DMS53 treated with DMSO at 0.1 percent for 48 hours (cell line): ENCODE measurements around the gene ZNF358.

ENCODE experiments used
- DNase-seq: peaks from one replicate; lab custom pipeline; 2025; ENCODE audit not compliant: unreplicated experiment; lab: John Stamatoyannopoulos, UW

The ZNF358 gene

DNA sequence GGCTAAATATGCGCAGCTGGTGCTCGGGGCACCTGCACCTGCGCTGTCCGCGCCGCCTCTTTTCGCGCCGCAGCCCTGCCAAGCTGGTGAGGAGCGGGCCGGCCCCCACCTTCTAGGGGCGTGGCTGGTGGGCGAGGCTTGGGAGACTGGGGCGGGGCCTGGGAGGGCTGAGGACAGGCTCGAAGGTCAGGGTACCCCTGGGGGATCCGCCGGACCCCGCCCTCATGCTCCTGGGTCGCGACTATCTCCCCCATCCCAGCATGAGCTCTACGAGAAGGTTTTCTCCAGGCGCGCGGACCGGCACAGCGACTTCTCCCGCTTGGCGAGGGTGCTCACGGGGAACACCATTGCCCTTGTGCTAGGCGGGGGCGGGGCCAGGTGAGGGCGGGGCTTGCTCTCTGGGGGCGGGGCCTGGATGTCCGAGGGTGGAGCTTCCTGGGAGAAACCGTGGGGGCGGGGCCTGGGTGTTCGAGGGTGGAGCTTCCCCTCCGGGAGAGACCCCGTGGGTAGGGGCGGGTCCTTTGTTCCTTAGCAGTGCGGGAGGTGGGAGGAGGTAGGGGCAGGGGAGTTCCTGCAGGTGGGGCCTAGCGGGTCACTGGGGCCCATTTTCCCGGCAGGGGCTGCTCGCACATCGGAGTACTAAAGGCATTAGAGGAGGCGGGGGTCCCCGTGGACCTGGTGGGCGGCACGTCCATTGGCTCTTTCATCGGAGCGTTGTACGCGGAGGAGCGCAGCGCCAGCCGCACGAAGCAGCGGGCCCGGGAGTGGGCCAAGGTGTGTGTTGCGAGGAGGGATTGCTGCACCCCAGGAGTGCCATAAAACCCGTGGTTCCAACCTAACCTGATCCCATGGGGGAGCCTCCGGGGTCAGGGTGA, 39.3 kb downstream of the ZNF358 start:
- no peak for DNase-seq

DNA sequence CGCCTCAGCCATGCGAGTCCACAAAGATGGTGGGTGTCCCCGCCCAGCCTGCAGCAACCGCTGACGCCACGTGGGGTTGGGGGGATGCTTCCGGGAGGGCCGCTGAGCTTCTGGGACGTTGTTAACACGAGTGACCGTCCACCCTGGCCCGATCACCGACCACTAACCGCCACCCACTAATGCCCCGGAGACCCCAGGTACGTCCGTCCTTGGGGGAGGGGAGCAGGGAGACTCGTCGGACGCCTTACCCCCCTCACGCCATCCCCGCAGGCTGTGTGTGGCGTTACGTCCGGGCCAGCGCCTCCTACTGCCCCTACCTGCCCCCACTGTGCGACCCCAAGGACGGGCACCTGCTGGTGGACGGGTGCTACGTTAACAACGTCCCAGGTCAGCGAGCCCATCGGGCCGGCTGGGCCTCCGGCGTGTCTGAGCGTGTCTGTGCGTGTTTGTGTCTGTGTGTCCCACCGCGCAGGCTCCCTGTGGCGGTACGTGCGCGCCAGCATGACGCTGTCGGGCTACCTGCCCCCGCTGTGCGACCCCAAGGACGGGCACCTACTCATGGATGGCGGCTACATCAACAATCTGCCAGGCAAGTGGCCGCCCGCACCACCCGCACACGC, 40.9 kb downstream of the ZNF358 start:
- DNase-seq, result no peak

DNA sequence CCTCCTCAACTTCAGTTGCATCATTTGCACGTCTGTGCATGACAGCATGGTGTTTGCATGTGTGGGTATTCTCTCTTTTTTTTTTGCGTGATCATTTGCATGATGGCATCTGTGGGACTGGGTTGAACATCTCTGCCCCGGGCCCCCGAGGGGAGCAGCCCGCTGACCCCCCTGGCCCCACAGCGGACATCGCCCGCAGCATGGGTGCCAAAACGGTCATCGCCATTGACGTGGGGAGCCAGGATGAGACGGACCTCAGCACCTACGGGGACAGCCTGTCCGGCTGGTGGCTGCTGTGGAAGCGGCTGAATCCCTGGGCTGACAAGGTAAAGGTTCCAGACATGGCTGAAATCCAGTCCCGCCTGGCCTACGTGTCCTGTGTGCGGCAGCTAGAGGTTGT, 42.8 kb downstream of the ZNF358 start:
- DNase-seq, result no peak

DNA sequence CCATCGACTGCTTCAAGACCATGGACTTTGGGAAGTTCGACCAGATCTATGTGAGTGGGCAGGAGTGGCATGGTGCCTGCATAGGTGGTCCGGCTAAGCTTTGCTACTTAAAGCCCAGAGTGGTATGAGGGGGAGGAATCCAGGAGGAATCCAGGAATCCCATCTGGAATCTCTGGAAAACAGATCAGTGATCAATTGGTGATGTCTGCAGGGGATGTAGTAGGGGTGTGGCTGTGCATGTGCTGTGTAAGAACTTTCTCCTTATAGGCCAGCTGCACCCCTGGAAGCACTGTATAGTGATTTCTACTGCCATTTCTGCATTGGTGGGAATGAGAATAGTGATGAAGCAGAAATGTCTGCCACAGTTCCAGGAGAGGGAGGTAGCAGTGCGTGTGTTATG, 43.2 kb downstream of the ZNF358 start:
- no peak for DNase-seq

DNA sequence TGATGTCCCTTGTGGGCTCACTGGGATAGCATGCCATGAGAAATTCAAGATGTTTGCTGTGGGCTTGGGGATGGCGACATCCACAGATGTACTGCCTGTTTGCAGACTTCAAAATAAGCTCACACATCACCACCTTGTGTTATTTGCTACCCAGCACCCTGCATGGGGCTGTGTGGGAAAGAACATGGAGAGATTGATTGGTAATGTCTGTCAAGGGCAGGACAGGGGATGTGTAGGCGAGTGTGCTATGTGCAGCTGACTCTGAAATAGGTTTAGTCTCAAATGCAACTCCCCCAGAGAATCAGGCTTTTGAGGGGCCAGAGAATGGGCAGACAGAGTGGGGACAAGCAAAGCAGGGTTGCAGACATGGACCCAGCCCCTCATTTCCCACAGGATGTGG, 44.4 kb downstream of the ZNF358 start:
- no peak for DNase-seq

GRCh38 chr19:7561325-7561724, 45.4 kb downstream of the ZNF358 start:
- no peak for DNase-seq

DNA sequence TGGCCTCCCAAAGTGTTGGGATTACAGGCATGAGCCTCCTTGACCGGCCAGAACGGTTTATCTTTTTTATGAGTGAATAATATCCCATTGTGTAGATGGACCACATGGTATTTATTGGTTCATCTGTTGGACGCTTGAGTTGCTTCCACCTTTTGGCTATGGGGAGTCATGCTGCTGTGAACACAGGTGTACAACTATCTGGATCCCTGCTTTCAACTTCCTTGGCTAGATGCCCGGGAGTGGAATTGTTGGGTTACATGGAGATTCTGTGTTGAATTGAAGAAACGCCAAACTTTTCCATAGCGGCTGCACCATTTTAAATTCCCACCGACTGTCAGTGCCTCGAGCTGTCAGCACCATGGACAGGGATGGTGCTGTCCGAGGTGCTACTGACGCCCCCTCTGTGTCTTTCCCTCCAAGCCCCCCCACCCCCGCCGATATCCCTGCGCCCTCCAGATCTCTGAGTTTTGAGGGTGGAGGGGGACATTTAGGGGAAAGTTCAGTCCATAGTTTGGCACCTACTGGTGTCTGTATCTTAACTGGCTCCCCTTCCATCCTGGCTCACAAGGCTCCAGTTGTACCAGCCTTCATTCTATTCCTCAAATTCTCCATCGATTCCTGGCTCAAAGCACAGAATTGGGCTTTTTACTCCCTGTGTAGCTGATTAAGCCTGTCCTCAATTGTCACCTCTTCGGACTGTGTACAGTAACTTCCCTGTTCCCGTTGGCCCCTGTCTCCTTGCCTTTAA, 46.9 kb downstream of the ZNF358 start:
- DNase-seq, result no peak

DNA sequence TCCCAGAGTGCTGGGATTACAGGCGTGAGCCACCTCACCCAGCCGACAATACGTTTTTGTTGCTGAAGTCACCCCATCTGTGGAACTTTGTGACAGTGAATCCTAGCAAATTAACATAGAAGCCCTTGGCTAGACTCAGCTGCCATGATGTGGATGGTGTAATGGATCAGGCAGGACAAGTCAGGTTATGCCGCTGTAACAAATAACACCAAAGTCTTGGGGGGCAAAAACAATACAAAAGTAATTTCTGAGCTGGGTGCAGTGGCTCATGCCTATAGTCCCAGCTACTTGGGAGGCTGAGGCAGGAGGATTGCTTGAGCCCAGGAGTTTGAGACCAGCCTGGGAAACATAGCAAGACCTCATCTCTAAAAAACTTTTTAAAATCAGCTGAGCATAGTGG, 49.0 kb downstream of the ZNF358 start:
- DNase-seq, result no peak

DNA sequence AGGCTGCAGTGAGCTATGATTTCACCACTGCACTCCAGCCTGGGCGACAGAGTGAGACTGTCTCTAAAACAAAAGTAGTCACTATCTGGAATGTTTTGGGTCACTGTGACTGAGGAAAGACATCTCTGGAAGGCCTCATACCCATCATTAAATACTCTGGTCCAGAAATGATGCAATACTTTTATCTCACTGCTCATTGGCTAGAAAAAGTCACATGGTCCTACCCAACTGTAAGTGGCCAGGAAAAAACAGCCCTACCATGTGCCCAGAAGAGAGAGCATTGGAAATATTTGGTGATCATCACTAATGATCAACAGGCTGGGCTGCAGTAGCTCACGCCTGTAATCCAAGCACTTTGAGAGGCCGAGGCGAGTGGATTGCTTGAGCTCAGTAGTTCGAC, 49.4 kb downstream of the ZNF358 start:
- no peak for DNase-seq
